Astrocyte (in vitro differentiated cells and primary cell): ENCODE data around the gene IRGC. TPM values are rescaled to one million over a fixed set of nuclear protein-coding genes. Genes with fewer than 3 reads are reported as not detected.

Experiments
- DNase-seq: peaks from one replicate; pipeline ENCODE4 v3.0.0-alpha.2; 2010; ENCODE audit warnings: low read depth
- FAIRE-seq: peaks from 2 replicates; lab custom pipeline; 2011; peaks lifted over from hg19 to GRCh38; lab: Jason Lieb, UNC
- H2AFZ ChIP-seq: 2 replicates; pipeline ENCODE4 v1.6.0; 2012; ENCODE audit warnings: low read depth, low read length, inconsistent platforms
- H3K27ac ChIP-seq: 2 replicates; pipeline ENCODE4 v1.5.1; 2011; ENCODE audit warnings: low read depth, low read length, inconsistent platforms
- H3K27me3 ChIP-seq: 2 replicates; pipeline ENCODE4 v1.6.0; 2011; ENCODE audit warnings: low read length, inconsistent platforms; ENCODE audit not compliant: insufficient read depth
- H3K36me3 ChIP-seq: 2 replicates; pipeline ENCODE4 v1.5.1; 2011; ENCODE audit warnings: low read length, inconsistent platforms; ENCODE audit not compliant: insufficient read depth
- H3K4me1 ChIP-seq: 2 replicates; pipeline ENCODE4 v1.5.1; 2011; ENCODE audit warnings: low read length, inconsistent platforms; ENCODE audit not compliant: insufficient read depth
- H3K4me2 ChIP-seq: 2 replicates; pipeline ENCODE4 v1.6.0; 2012; ENCODE audit warnings: low read length, inconsistent platforms
- H3K4me3 ChIP-seq: 2 replicates; pipeline ENCODE4 v1.5.1; 2011; ENCODE audit warnings: low read depth, mild to moderate bottlenecking, low read length, inconsistent platforms; ENCODE audit not compliant: insufficient read depth
- H3K79me2 ChIP-seq: 2 replicates; pipeline ENCODE4 v1.6.0; 2012; ENCODE audit warnings: mild to moderate bottlenecking, low read length, inconsistent platforms; ENCODE audit not compliant: insufficient read depth
- H3K9ac ChIP-seq: 2 replicates; pipeline ENCODE4 v1.6.0; 2012; ENCODE audit warnings: mild to moderate bottlenecking, low read length, inconsistent platforms
- H3K9me3 ChIP-seq: 2 replicates; pipeline ENCODE4 v1.5.1; 2012; ENCODE audit warnings: low read depth, mild to moderate bottlenecking, low read length, inconsistent platforms; ENCODE audit not compliant: insufficient read depth
- H4K20me1 ChIP-seq: 2 replicates; pipeline ENCODE4 v1.6.0; 2012; ENCODE audit warnings: low read length, inconsistent platforms; ENCODE audit not compliant: insufficient read depth
- H3K27ac Mint-ChIP-seq: one replicate; pipeline ENCODE4 v1.8.0; 2021; ENCODE audit warnings: mild to moderate bottlenecking, mixed read lengths; ENCODE audit not compliant: unreplicated experiment
- H3K27me3 Mint-ChIP-seq: one replicate; pipeline ENCODE4 v1.8.0; 2021; ENCODE audit warnings: low read depth, mixed read lengths; ENCODE audit not compliant: unreplicated experiment
- H3K36me3 Mint-ChIP-seq: one replicate; pipeline ENCODE4 v1.8.0; 2021; ENCODE audit warnings: low read depth, mixed read lengths; ENCODE audit not compliant: unreplicated experiment
- H3K4me1 Mint-ChIP-seq: one replicate; pipeline ENCODE4 v1.8.0; 2021; ENCODE audit warnings: low read depth, mixed read lengths; ENCODE audit not compliant: unreplicated experiment
- H3K4me3 Mint-ChIP-seq: one replicate; pipeline ENCODE4 v1.8.0; 2021; ENCODE audit warnings: mild to moderate bottlenecking, moderate library complexity, mixed read lengths; ENCODE audit not compliant: unreplicated experiment
- H3K9me3 Mint-ChIP-seq: one replicate; pipeline ENCODE4 v1.8.0; 2021; ENCODE audit warnings: mild to moderate bottlenecking, mixed read lengths; ENCODE audit not compliant: unreplicated experiment
- EZH2 ChIP-seq: IDR thresholded peaks from 2 replicates; pipeline ENCODE4 v1.6.1; 2012; ENCODE audit warnings: mild to moderate bottlenecking, low read length, inconsistent platforms; ENCODE audit not compliant: insufficient read depth
- total RNA-seq: library from RNA; stranded (reverse); gene quantifications from 2 replicates; pipeline ENCODE4 v1.2.1, GENCODE V29; 2021
- TF ChIP-seq, protein P1 (sequence below): IDR thresholded peaks from 2 replicates; pipeline ENCODE4 v1.5.1; 2011; ENCODE audit warnings: low read depth, mild to moderate bottlenecking, inconsistent platforms, low read length, moderate library complexity; ENCODE audit not compliant: insufficient read depth

Gene IRGC
- total RNA-seq, 1 donor from 2014 or later, result not detected

DNA sequence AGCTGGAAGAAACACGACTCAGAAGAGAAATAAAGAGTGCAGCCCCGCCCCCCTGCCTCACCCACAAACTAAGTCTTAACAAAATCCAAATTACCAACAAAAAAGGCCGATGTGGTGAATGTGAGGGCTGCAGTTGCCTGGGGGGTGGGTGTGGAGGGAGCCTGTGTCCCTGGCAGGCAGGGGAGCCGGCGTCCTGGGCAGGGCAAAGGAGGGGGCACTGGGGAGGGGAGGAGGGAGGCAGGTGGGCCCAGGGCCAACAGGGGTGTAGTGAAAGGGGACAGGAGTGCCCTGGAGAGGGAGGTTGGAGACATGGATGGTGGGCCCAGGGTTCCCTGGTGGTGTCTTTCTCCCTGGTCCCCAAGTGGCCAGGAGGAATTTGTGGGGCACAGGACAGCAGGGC lies 4.0 kb downstream of the IRGC start:
- H3K4me3 ChIP-seq, result no peak overlapping the region
- no peaks in the 10 kb centered on the region for H3K9me3 ChIP-seq
- no peaks in the 10 kb centered on the region for H4K20me1 ChIP-seq
- peaks cover 11% of the 10 kb centered on the region for H3K27me3 Mint-ChIP-seq
- H3K27me3 ChIP-seq, result no peaks in the 10 kb centered on the region
- H3K4me3 Mint-ChIP-seq, result no peak overlapping the region
- H3K4me1 Mint-ChIP-seq, result no peaks in the 10 kb centered on the region
- no peaks in the 10 kb centered on the region for H3K36me3 ChIP-seq
- no peaks in the 10 kb centered on the region for H3K79me2 ChIP-seq
- FAIRE-seq (no peak), DNase-seq (no peak)
- no peaks in the 10 kb centered on the region for H3K9me3 Mint-ChIP-seq
- no peaks in the 10 kb centered on the region for H3K36me3 Mint-ChIP-seq
- TF ChIP-seq, protein P1, sequence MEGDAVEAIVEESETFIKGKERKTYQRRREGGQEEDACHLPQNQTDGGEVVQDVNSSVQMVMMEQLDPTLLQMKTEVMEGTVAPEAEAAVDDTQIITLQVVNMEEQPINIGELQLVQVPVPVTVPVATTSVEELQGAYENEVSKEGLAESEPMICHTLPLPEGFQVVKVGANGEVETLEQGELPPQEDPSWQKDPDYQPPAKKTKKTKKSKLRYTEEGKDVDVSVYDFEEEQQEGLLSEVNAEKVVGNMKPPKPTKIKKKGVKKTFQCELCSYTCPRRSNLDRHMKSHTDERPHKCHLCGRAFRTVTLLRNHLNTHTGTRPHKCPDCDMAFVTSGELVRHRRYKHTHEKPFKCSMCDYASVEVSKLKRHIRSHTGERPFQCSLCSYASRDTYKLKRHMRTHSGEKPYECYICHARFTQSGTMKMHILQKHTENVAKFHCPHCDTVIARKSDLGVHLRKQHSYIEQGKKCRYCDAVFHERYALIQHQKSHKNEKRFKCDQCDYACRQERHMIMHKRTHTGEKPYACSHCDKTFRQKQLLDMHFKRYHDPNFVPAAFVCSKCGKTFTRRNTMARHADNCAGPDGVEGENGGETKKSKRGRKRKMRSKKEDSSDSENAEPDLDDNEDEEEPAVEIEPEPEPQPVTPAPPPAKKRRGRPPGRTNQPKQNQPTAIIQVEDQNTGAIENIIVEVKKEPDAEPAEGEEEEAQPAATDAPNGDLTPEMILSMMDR, result no peak
- no peak for TF ChIP-seq EZH2
- no peak overlapping the region for H3K27ac Mint-ChIP-seq
- no peaks in the 10 kb centered on the region for H3K4me1 ChIP-seq
- no peak overlapping the region for H3K4me2 ChIP-seq
- no peak overlapping the region for H3K9ac ChIP-seq
- H3K27ac ChIP-seq, result no peak overlapping the region
- no peak overlapping the region for H2AFZ ChIP-seq

DNA sequence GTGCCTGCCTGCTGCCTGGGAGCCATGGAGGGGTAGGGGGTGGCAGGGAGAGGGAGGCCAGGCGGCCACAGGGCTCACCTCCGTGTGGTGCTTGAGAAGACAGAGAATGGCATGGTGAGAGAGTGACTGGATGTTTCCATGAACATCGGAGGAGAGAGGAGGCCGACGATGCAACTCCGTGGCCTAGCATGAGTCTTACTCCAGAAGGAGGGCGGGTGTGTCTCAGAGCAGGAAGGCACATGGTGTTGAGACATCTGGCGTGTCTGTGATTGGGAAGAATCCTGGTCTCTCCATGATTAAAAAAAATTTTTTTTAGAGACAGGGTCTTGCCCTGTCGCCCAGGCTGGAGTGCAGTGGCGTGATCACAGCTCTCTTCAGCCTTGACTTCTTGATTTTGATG lies 5.1 kb downstream of the IRGC start:
- Histone ChIP-seq H3K27ac (no peak overlapping the region), H2AFZ (no peak overlapping the region), H3K27me3 (no peaks in the 10 kb centered on the region), H3K4me1 (no peaks in the 10 kb centered on the region), H3K9ac (no peak overlapping the region), H4K20me1 (no peaks in the 10 kb centered on the region), H3K36me3 (no peaks in the 10 kb centered on the region), H3K4me2 (no peak overlapping the region), H3K79me2 (no peaks in the 10 kb centered on the region), H3K9me3 (no peaks in the 10 kb centered on the region), H3K4me3 (no peak overlapping the region)
- FAIRE-seq, result no peak
- no peak for TF ChIP-seq EZH2
- TF ChIP-seq, protein P1, result no peak
- Mint-ChIP-seq H3K9me3 (no peaks in the 10 kb centered on the region), H3K4me3 (no peak overlapping the region), H3K27me3 (peaks cover 11% of the 10 kb centered on the region), H3K36me3 (no peaks in the 10 kb centered on the region), H3K4me1 (no peaks in the 10 kb centered on the region), H3K27ac (peak overlapping the region; percentile 41)
- no peak for DNase-seq

DNA sequence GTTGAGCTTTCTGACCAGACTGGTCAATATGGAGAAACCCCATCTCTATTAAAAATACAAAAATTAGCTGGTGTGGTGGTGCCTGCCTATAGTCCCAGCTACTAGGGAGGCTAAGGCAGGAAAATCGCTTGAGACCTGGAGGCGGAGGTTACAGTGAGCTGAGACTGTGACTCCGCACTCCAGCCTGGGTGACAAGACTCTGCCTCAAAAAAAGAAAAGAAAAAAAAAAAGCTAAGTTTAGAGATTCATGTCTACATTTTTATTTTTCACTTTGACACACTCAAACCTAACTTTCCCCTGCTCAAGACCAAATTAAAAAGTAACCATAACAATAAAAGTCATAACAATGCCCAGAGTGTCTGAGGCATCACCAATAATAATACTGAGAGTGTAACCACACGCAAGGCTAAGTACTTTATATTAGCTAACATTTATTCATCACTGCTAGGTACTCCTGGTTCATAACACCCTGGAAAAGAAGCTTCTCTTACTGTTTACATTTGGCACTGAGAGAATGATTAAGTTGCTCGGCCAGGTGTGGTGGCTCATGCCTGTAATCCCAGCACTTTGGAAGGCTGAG lies 5.7 kb downstream of the IRGC start:
- no peaks in the 10 kb centered on the region for H3K9me3 Mint-ChIP-seq
- H3K9ac ChIP-seq, result no peak overlapping the region
- H3K4me1 ChIP-seq, result no peaks in the 10 kb centered on the region
- H3K36me3 ChIP-seq, result no peaks in the 10 kb centered on the region
- no peaks in the 10 kb centered on the region for H3K27me3 ChIP-seq
- H2AFZ ChIP-seq, result no peak overlapping the region
- H3K27ac Mint-ChIP-seq, result no peak overlapping the region
- H3K27me3 Mint-ChIP-seq, result peaks cover 11% of the 10 kb centered on the region
- no peaks in the 10 kb centered on the region for H3K79me2 ChIP-seq
- H3K4me3 ChIP-seq, result no peak overlapping the region
- H3K36me3 Mint-ChIP-seq, result no peaks in the 10 kb centered on the region
- no peaks in the 10 kb centered on the region for H3K4me1 Mint-ChIP-seq
- DNase-seq (no peak), FAIRE-seq (no peak)
- H3K4me2 ChIP-seq, result no peak overlapping the region
- TF ChIP-seq, protein P1, result no peak
- TF ChIP-seq EZH2, result no peak
- H3K27ac ChIP-seq, result no peak overlapping the region
- H3K4me3 Mint-ChIP-seq, result no peak overlapping the region
- no peaks in the 10 kb centered on the region for H4K20me1 ChIP-seq
- no peaks in the 10 kb centered on the region for H3K9me3 ChIP-seq
